Measurements from ENCODE around the gene CHRM4. TPM values are rescaled to one million over a fixed set of nuclear protein-coding genes. Genes with fewer than 3 reads are reported as not detected.
A peak's percentile ranks its signal among the peaks of the same experiment; 100 is the strongest.

The CHRM4 gene
- total and polyA plus RNA-seq, 4 experiments from 2014 or later: 0.12 to 0.16 TPM; not detected in 2

DNA sequence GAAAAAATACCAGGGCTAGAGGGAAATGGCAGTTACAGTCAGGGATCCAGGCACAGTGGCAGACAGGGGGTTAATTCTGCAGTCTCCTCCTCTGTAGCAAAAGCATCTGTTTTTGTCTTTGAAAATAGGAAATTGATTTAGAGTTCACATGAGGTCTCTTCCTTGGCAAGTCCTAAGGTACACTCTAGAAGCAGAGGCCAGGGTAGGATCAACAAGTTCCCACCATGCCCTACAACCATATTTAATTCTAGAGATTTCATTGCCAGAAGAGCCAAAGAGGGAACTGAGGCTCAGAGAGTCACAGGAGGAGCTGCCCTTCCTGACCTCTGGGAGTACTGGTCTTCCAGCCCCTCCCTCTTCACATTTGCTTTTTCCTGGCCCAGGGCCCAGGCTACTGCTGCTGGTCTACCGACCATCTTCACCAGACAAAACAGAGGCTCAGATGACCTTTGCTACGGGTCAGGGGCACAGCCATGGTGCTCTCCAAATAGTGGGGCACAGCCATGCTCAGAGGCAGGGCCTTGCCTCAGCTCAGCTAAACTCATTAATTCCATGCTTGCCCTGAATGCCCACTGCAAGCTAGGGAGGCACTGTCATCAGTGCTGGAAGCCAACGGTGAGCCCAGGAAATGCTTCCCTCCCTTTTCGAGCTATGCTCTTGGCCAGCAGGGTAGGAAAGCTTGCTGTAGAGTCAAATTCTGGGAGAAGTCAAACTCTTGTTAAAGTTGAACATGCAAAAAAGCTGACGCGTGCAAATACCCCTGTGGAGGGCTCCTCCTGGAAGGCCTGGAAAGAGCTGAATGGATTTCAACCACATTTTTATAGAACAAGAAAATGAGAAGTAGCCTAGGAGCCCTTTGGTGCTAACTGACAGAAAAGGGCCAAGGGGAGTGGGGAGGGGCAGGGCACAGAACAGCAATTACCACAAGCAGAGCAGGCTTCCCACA, 11.7 kb upstream of the CHRM4 start:
- no peaks in the 10 kb centered on the region for H3K9me3 Mint-ChIP-seq
- CTCF ChIA-PET (ENCODE audit: partially characterized antibody): interaction anchor here (1.1 kb wide), 1 partner anchor 126 kb away, joined by 3 read pairs; no protein-coding TSS in a partner anchor

DNA sequence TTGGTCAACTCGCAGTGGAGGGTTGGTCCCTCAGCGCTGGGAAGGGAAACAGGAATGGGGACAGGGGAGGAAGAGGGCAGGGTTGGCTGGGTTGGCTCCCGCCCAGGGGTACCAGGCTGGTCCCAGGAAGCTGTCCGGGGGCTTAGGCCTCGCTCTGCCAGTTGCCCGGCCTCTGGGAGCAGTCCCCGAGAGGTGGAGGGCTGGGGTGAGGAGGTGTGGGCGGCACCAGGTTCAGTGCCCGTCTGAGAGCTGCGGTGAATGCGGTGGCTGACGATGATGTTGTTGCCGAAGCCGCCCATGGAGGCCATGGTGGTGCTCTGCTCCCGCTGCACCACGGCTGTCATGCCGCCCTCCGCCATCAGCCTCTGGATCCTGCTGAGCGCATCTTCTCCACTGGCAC, 6.0 kb upstream of the CHRM4 start:
- no peaks in the 10 kb centered on the region for H3K9me3 ChIP-seq (ENCODE audit: control insufficient read depth in 1 of 2, low read length in 2 of 2)
- peaks cover 29 to 34% of the 10 kb centered on the region in 2 donors for H3K36me3 Mint-ChIP-seq

More for the DNA sequence above, 11.7 kb upstream of the CHRM4 start:
- Mint-ChIP-seq H3K36me3 (peaks cover 48 to 53% of the 10 kb centered on the region in 2 donors), H3K4me1 (no peaks in the 10 kb centered on the region), H3K27ac (no peak overlapping the region), H3K4me3 (no peak overlapping the region), H3K27me3 (no peaks in the 10 kb centered on the region)
- H3K4me1 ChIP-seq (ENCODE audit: insufficient read depth, low read length): no peaks in the 10 kb centered on the region
- intact Hi-C loops (cut with micrococcal nuclease): no loop called here
- H3K4me3 ChIP-seq (ENCODE audit: low read length in 2 of 2): no peak overlapping the region
- POLR2A ChIA-PET (ENCODE audit: partially characterized antibody): no interaction called here
- DNase-seq: no peak
- H3K27me3 ChIP-seq (ENCODE audit: insufficient read depth, low read length): no peaks in the 10 kb centered on the region
- H3K27ac ChIP-seq (ENCODE audit: low read depth, low read length): no peak overlapping the region
- peaks cover 35% of the 10 kb centered on the region for H3K36me3 ChIP-seq (ENCODE audit: insufficient read depth, low read length)
- no peaks in the 10 kb centered on the region for H3K9me3 ChIP-seq (ENCODE audit: control insufficient read depth in 1 of 2, low read length in 2 of 2)

DNA sequence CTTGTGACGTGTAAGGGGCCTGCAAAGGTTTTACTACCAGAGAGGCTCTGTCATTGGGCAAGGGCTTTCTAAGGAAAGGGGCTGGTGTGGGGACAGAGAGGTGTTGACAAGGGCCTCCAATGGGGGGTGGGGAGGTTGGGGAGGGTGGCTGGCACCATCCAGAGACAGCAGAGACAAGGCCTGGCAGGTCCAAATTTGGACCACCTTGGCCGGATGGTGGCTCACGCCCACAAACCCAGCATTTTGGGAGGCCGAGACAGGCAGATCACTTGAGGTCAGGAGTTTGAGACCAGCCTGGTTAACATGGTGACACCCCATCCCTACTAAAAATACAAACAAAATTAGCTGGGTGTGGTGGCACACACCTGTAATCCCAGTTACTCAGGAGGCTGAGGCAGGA, 2.2 kb upstream of the CHRM4 start:
- Histone ChIP-seq H3K9me3 (ENCODE audit: control insufficient read depth in 1 of 2, low read length in 2 of 2) (no peaks in the 10 kb centered on the region), H3K27me3 (ENCODE audit: insufficient read depth, low read length) (peaks cover 18% of the 10 kb centered on the region), H3K36me3 (ENCODE audit: insufficient read depth, low read length) (peaks cover 11% of the 10 kb centered on the region), H3K4me3 (ENCODE audit: low read length in 2 of 2) (no peak overlapping the region), H3K4me1 (ENCODE audit: insufficient read depth, low read length) (peaks cover 35% of the 10 kb centered on the region), H3K27ac (ENCODE audit: low read depth, low read length) (no peak overlapping the region)
- peak overlapping the region in 2 of 8 donors; percentile 25 to 82 for H3K4me3 Mint-ChIP-seq
- peaks cover 17 to 22% of the 10 kb centered on the region in 2 donors for H3K36me3 Mint-ChIP-seq
- H3K4me1 Mint-ChIP-seq: peaks cover 7 to 29% (median 18%) of the 10 kb centered on the region in 4 donors
- no peak overlapping the region for H3K27ac Mint-ChIP-seq
- intact Hi-C loops (cut with micrococcal nuclease): loop anchor here (10.0 kb wide), 1 partner anchor 509 kb away; the partner anchor contains the start of gene MAPK8IP1
- H3K9me3 Mint-ChIP-seq: peaks cover 0 to 7% (median 0%) of the 10 kb centered on the region in 8 donors
- no peak for DNase-seq
- ChIA-PET POLR2A (ENCODE audit: partially characterized antibody) (no interaction called here), CTCF (ENCODE audit: partially characterized antibody) (no interaction called here)
- H3K27me3 Mint-ChIP-seq: peaks cover 8 to 23% of the 10 kb centered on the region in 2 donors

More for the DNA sequence above, 6.0 kb upstream of the CHRM4 start:
- H3K4me1 Mint-ChIP-seq: peaks cover 3 to 10% (median 8%) of the 10 kb centered on the region in 4 donors
- H3K9me3 Mint-ChIP-seq: peaks cover 0 to 7% (median 0%) of the 10 kb centered on the region in 8 donors
- ChIA-PET CTCF (ENCODE audit: partially characterized antibody) (no interaction called here), POLR2A (ENCODE audit: partially characterized antibody) (interaction anchor here (0.6 kb wide), 1 partner anchor 15 kb away, joined by 4 read pairs; no protein-coding TSS in a partner anchor)
- no peak overlapping the region for H3K4me3 Mint-ChIP-seq
- peaks cover 6 to 9% of the 10 kb centered on the region in 2 donors for H3K27me3 Mint-ChIP-seq
- no peaks in the 10 kb centered on the region for H3K27me3 ChIP-seq (ENCODE audit: insufficient read depth, low read length)
- intact Hi-C loops (cut with micrococcal nuclease): loop anchor here (10.0 kb wide), 1 partner anchor 513 kb away; the partner anchor contains the start of gene MAPK8IP1
- H3K27ac ChIP-seq (ENCODE audit: low read depth, low read length): no peak overlapping the region
- no peak overlapping the region for H3K4me3 ChIP-seq (ENCODE audit: low read length in 2 of 2)
- H3K27ac Mint-ChIP-seq: no peak overlapping the region
- peaks cover 11% of the 10 kb centered on the region for H3K36me3 ChIP-seq (ENCODE audit: insufficient read depth, low read length)
- peaks cover 10% of the 10 kb centered on the region for H3K4me1 ChIP-seq (ENCODE audit: insufficient read depth, low read length)
- DNase-seq: no peak

DNA sequence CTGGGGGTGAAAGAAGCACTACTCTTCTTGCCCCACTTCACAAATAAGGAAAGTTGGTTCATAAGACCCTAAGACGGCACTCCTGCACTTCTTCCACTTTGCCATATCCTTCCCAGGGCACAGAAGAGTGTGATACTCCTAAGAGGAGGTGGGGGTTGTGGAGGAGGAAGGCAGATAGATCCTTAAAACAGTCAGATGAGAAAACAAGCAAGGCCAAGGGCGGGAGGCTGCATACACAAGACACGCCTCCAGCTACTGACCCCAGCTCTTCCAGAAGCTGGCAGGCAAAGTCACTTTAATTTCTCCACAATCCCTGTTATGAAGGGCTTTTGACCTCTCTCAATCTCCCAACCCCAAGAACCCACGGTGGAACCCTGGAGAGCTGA, 1.6 kb upstream of the CHRM4 start:
- Histone ChIP-seq H3K4me3 (ENCODE audit: low read length in 2 of 2) (no peak overlapping the region), H3K27me3 (ENCODE audit: insufficient read depth, low read length) (peaks cover 23% of the 10 kb centered on the region), H3K4me1 (ENCODE audit: insufficient read depth, low read length) (peaks cover 37% of the 10 kb centered on the region), H3K36me3 (ENCODE audit: insufficient read depth, low read length) (peaks cover 10% of the 10 kb centered on the region), H3K27ac (ENCODE audit: low read depth, low read length) (no peak overlapping the region), H3K9me3 (ENCODE audit: control insufficient read depth in 1 of 2, low read length in 2 of 2) (no peaks in the 10 kb centered on the region)
- CTCF ChIA-PET (ENCODE audit: partially characterized antibody): interaction anchor here (1.2 kb wide), 1 partner anchor 41 kb away, joined by 4 read pairs; no protein-coding TSS in a partner anchor
- Mint-ChIP-seq H3K27ac (peak overlapping the region in 3 of 7 donors; percentile 19 to 81 (median 79)), H3K36me3 (peaks cover 17 to 18% of the 10 kb centered on the region in 2 donors), H3K27me3 (peaks cover 10 to 28% of the 10 kb centered on the region in 2 donors), H3K4me3 (peak overlapping the region in 7 of 8 donors; percentile 63 to 84 (median 80)), H3K9me3 (peaks cover 0 to 7% (median 0%) of the 10 kb centered on the region in 8 donors), H3K4me1 (peaks cover 9 to 34% (median 21%) of the 10 kb centered on the region in 4 donors)
- DNase-seq: no peak
- POLR2A ChIA-PET (ENCODE audit: partially characterized antibody): interaction anchor here (1.0 kb wide), 1 partner anchor 45 kb away, joined by 5 read pairs; no protein-coding TSS in a partner anchor
- intact Hi-C loops (cut with micrococcal nuclease): loop anchor here (10.0 kb wide), 1 partner anchor 508 kb away; the partner anchor contains the start of gene MAPK8IP1

DNA sequence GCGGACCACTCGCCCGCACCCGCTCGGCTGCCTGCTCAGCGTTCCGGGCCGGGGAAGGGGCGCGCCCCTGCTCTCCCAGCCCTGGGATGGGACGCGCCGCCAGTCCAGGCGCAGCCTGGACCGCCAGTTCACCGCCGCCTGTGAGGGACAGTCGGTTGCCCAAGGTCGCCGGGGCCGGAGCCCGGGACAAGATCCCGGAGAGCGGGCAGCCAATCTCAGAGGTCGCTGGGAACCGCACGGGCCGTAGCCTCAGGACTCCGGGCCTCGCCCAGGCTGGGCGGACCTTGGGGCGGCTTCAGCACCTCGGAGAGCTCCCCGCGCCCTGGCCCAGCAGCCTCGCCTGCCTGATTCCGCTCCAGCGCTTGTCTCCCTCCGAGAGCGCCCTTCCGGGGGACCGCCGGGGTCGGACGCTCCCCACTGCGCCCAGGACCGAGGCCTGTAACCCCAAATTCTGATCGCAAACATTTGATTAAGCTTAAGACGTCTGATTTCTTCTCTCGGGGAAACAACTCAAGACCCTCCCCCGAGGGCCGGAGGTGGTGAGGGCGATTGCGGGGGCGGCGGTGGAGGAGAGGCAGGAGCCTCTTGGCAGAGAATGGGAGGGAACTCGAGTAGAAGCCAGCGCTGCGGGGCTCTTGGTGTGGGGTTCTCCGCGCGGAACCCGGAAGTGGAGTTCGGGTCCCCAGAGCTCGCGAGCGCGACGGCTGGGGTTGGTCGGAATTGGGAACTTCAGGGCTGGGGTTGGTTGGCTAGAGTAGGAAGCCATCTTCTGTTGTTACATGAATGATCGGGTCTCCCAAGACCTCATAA, 1.1 kb upstream of the CHRM4 start:
- Histone ChIP-seq H3K4me3 (ENCODE audit: low read length in 2 of 2) (peak overlapping the region in 1 of 2 donors; percentile 29), H3K27me3 (ENCODE audit: insufficient read depth, low read length) (peaks cover 23% of the 10 kb centered on the region), H3K36me3 (ENCODE audit: insufficient read depth, low read length) (peaks cover 4% of the 10 kb centered on the region), H3K27ac (ENCODE audit: low read depth, low read length) (no peak overlapping the region), H3K4me1 (ENCODE audit: insufficient read depth, low read length) (peaks cover 42% of the 10 kb centered on the region), H3K9me3 (ENCODE audit: control insufficient read depth in 1 of 2, low read length in 2 of 2) (no peaks in the 10 kb centered on the region)
- DNase-seq: peak; percentile 75 to 80 (median 76)
- ChIA-PET POLR2A (ENCODE audit: partially characterized antibody) (interaction anchor here (0.6 to 1.3 kb wide), 4 partner anchors 13 to 44 kb away, joined by 3 to 5 read pairs (median 4); no protein-coding TSS in a partner anchor), CTCF (ENCODE audit: partially characterized antibody) (interaction anchor here (0.9 to 1.2 kb wide), 2 partner anchors 40 to 83 kb away, joined by 4 read pairs; no protein-coding TSS in a partner anchor)
- peaks cover 13 to 39% (median 24%) of the 10 kb centered on the region in 4 donors for H3K4me1 Mint-ChIP-seq
- peaks cover 0 to 7% (median 0%) of the 10 kb centered on the region in 8 donors for H3K9me3 Mint-ChIP-seq
- H3K4me3 Mint-ChIP-seq: peak overlapping the region; percentile 63 to 84 (median 80)
- H3K27me3 Mint-ChIP-seq: peaks cover 14 to 32% of the 10 kb centered on the region in 2 donors
- intact Hi-C loops (cut with micrococcal nuclease): loop anchor here (10.0 kb wide), 1 partner anchor 508 kb away; the partner anchor contains the start of gene MAPK8IP1
- H3K27ac Mint-ChIP-seq: peak overlapping the region in 4 of 7 donors; percentile 15 to 81 (median 70)
- H3K36me3 Mint-ChIP-seq: peaks cover 12 to 13% of the 10 kb centered on the region in 2 donors

DNA sequence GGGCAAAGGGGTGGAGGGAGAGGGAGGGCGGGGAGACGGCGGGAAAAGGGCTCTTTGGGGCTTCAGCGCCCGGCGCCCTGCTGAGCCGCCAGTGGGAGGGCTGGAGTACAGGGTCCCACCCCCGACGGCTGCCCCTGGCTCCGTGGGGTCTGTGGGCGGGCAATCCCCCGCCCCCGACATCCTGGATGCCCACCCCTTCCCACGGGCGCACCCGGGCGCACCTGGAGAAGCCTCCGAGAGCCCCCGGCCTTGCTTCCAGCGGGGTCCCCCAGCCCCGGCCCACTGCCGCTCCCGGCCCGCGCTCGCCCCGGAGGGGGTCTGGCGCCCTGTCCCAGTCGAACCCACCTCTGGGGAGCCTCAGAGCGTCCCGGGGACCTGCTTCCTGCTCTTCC, 394 bp downstream of the CHRM4 start:
- intact Hi-C loops (cut with micrococcal nuclease): loop anchor here (10.0 kb wide), 1 partner anchor 506 kb away; the partner anchor contains the start of gene MAPK8IP1

More for the DNA sequence above, 394 bp downstream of the CHRM4 start:
- CTCF ChIA-PET (ENCODE audit: partially characterized antibody): no interaction called here
- Mint-ChIP-seq H3K36me3 (no peaks in the 10 kb centered on the region), H3K4me1 (peaks cover 12 to 43% (median 28%) of the 10 kb centered on the region in 4 donors), H3K27ac (peak overlapping the region in 1 of 7 donors; percentile 44), H3K27me3 (peaks cover 21 to 44% of the 10 kb centered on the region in 2 donors), H3K9me3 (peaks cover 0 to 7% (median 0%) of the 10 kb centered on the region in 8 donors), H3K4me3 (no peak overlapping the region)
- Histone ChIP-seq H3K36me3 (ENCODE audit: insufficient read depth, low read length) (no peaks in the 10 kb centered on the region), H3K27ac (ENCODE audit: low read depth, low read length) (no peak overlapping the region), H3K9me3 (ENCODE audit: control insufficient read depth in 1 of 2, low read length in 2 of 2) (no peaks in the 10 kb centered on the region), H3K4me3 (ENCODE audit: low read length in 2 of 2) (no peak overlapping the region), H3K4me1 (ENCODE audit: insufficient read depth, low read length) (peaks cover 42% of the 10 kb centered on the region), H3K27me3 (ENCODE audit: insufficient read depth, low read length) (peaks cover 28% of the 10 kb centered on the region)
- POLR2A ChIA-PET (ENCODE audit: partially characterized antibody): interaction anchor here (0.9 to 1.3 kb wide), 2 partner anchors 11 to 39 kb away, joined by 3 to 4 read pairs; no protein-coding TSS in a partner anchor
- DNase-seq: no peak

Measured in CD4-positive, alpha-beta memory T cell (primary cell).